ENCODE results near the gene YTHDC2.

YTHDC2 gene

DNA sequence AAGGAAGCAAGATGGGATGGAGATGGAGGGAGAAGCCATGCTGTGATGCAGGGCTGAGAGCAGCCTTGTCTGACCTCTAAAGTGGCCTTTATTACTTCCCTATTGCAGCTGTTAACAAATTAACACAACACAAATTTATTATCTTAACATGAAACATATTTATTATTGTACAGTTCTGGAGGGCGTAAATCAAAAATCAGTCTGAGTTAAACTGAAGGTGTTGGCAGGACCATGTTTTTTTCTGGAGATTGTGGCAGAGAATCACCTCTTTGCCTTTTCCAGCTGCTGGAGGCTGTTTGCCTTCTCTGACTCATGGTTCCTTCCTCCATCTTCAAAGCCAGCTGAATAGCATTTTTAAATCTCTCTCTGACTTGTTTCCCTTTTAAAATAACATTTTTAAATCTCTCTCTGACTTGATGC lies 18.1 kb upstream of the YTHDC2 start:
- FAIRE-seq (no peak), DNase-seq (ENCODE audit: insufficient read length) (no peak)
- no peak for TF ChIP-seq POLR2A (IDR thresholded peaks at IDR 0.05; ENCODE audit: low read depth, low read length)
- no peak for TF ChIP-seq POLR2AphosphoS5 (IDR thresholded peaks at IDR 0.05; ENCODE audit: low read depth, low read length)
- no peak for TF ChIP-seq TAF1 (IDR thresholded peaks at IDR 0.05; ENCODE audit: borderline replicate concordance, low read depth, low read length)

DNA sequence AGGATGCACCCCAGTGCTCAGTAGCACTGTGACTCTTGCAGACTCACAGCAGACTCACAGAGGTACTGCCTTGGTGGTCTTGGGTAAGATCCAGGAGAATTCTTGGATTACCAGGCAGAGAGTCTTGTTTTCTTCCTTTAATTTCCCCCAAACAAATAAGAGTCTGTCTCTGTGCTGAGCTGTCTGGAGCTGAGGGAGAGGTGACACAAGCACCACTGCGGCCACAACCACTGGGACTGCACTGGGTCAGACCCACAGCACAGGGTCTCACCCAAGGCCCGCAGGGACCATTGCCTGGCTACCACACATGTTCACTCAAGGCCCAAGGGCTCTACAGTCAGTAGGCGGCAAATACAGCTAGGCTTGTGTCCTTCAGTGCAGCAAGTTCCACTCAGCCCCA lies 11.4 kb upstream of the YTHDC2 start:
- TF ChIP-seq POLR2A (IDR thresholded peaks at IDR 0.05; ENCODE audit: low read depth, low read length) (no peak), POLR2AphosphoS5 (IDR thresholded peaks at IDR 0.05; ENCODE audit: low read depth, low read length) (no peak), TAF1 (IDR thresholded peaks at IDR 0.05; ENCODE audit: borderline replicate concordance, low read depth, low read length) (no peak)
- FAIRE-seq (no peak), DNase-seq (ENCODE audit: insufficient read length) (no peak)

GRCh38 chr5:113503146-113503545 lies 10.3 kb upstream of the YTHDC2 start:
- DNase-seq (ENCODE audit: insufficient read length) (no peak), FAIRE-seq (no peak)
- TF ChIP-seq TAF1 (IDR thresholded peaks at IDR 0.05; ENCODE audit: borderline replicate concordance, low read depth, low read length) (no peak), POLR2AphosphoS5 (IDR thresholded peaks at IDR 0.05; ENCODE audit: low read depth, low read length) (no peak), POLR2A (IDR thresholded peaks at IDR 0.05; ENCODE audit: low read depth, low read length) (no peak)

GRCh38 chr5:113505181-113505580 lies 8.3 kb upstream of the YTHDC2 start:
- no peak for DNase-seq (ENCODE audit: insufficient read length)
- TF ChIP-seq POLR2A (IDR thresholded peaks at IDR 0.05; ENCODE audit: low read depth, low read length) (no peak), TAF1 (IDR thresholded peaks at IDR 0.05; ENCODE audit: borderline replicate concordance, low read depth, low read length) (no peak), POLR2AphosphoS5 (IDR thresholded peaks at IDR 0.05; ENCODE audit: low read depth, low read length) (no peak)
- no peak for FAIRE-seq

GRCh38 chr5:113507601-113508000 lies 5.9 kb upstream of the YTHDC2 start:
- TF ChIP-seq POLR2A (IDR thresholded peaks at IDR 0.05; ENCODE audit: low read depth, low read length) (no peak), TAF1 (IDR thresholded peaks at IDR 0.05; ENCODE audit: borderline replicate concordance, low read depth, low read length) (no peak), POLR2AphosphoS5 (IDR thresholded peaks at IDR 0.05; ENCODE audit: low read depth, low read length) (no peak)
- FAIRE-seq, result no peak
- DNase-seq (ENCODE audit: insufficient read length), result no peak

DNA sequence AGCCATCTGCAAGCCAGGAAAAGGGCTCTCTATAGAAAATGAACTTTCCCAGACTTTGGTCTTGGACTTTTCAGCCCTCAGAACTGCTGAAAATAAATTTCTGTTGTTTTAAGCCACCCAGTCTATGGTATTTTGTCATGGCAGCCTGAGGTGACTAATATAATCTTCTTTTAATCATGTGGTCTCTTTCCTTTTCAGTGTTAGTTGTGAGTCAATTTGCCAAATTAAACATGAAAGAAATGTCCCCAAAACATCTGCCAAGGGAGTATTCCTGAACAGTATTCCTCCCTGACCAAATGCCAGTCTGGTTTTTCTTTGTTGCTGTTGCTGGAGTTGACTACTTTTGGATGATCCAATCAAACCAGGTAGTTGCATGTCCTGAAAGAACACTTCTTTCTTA lies 4.7 kb upstream of the YTHDC2 start:
- FAIRE-seq, result no peak
- TF ChIP-seq POLR2AphosphoS5 (IDR thresholded peaks at IDR 0.05; ENCODE audit: low read depth, low read length) (no peak), POLR2A (IDR thresholded peaks at IDR 0.05; ENCODE audit: low read depth, low read length) (no peak), TAF1 (IDR thresholded peaks at IDR 0.05; ENCODE audit: borderline replicate concordance, low read depth, low read length) (no peak)
- DNase-seq (ENCODE audit: insufficient read length), result no peak

DNA sequence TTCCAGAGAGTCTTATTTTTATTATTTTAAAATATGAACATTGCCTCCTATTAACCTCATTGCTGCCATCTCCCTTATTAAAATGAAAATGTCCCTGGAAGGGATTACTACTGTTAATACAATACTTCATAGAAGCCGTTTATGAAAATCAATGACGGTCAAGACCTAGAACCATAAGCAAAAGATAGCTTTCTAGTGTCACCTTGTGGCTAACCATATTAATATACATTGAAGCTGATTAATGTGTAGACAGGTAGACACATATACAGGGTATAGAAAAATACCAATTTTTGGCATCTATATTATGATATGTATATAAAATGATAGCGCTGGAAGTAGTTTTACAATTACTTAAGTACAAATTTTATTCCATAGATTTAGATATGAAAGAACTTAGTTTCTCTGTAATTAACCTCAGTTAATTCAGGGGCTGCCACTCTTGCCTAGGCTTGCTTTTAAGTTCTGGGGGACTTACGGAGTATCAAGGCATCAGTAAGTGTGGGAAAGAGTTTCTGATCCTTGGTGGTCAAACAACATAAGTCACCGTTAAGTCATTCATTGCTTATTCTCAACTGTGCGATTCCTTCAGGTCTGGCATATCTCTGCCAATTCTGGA lies 2.5 kb upstream of the YTHDC2 start:
- FAIRE-seq (peak; percentile 90), DNase-seq (ENCODE audit: insufficient read length) (no peak)
- TF ChIP-seq POLR2A (IDR thresholded peaks at IDR 0.05; ENCODE audit: low read depth, low read length) (no peak), POLR2AphosphoS5 (IDR thresholded peaks at IDR 0.05; ENCODE audit: low read depth, low read length) (no peak)

DNA sequence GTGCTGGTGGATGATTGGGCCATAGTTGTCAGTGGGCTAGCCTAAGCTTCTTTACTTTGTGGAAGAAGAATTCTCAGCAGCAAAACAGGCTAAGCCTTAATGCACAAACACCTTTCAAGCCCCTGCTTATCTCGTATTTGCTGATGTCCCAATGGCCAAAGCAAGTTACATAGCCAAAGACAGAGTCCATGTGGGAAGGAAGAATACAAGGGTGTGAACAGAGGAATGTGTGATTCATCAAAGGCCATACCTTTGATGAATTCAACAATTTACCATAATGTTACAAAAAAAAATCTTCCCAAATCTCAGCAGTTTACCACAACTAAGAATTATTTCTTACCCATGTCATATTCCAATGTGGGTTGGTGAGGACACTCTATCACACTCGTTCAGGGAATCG lies 1.2 kb upstream of the YTHDC2 start:
- DNase-seq (ENCODE audit: insufficient read length), result no peak
- FAIRE-seq, result no peak
- TF ChIP-seq POLR2A (IDR thresholded peaks at IDR 0.05; ENCODE audit: low read depth, low read length) (no peak), POLR2AphosphoS5 (IDR thresholded peaks at IDR 0.05; ENCODE audit: low read depth, low read length) (no peak), TAF1 (IDR thresholded peaks at IDR 0.05; ENCODE audit: borderline replicate concordance, low read depth, low read length) (no peak)

- no peak for TF ChIP-seq POLR2A (IDR thresholded peaks at IDR 0.05; ENCODE audit: low read depth, low read length)
- no peak for TF ChIP-seq POLR2AphosphoS5 (IDR thresholded peaks at IDR 0.05; ENCODE audit: low read depth, low read length)
- no peak for TF ChIP-seq TAF1 (IDR thresholded peaks at IDR 0.05; ENCODE audit: borderline replicate concordance, low read depth, low read length)
- FAIRE-seq (no peak), DNase-seq (ENCODE audit: insufficient read length) (no peak)
These were observed 768 bp downstream of the YTHDC2 start for GRCh38 chr5:113514289-113514635.

GRCh38 chr5:113518884-113519283 lies 5.4 kb downstream of the YTHDC2 start:
- no peak for TF ChIP-seq TAF1 (IDR thresholded peaks at IDR 0.05; ENCODE audit: borderline replicate concordance, low read depth, low read length)
- TF ChIP-seq POLR2A (IDR thresholded peaks at IDR 0.05; ENCODE audit: low read depth, low read length), result no peak
- no peak for TF ChIP-seq POLR2AphosphoS5 (IDR thresholded peaks at IDR 0.05; ENCODE audit: low read depth, low read length)
- DNase-seq (ENCODE audit: insufficient read length) (no peak), FAIRE-seq (no peak)

- DNase-seq (ENCODE audit: insufficient read length), result no peak
- FAIRE-seq, result no peak
- no peak for TF ChIP-seq POLR2A (IDR thresholded peaks at IDR 0.05; ENCODE audit: low read depth, low read length)
- TF ChIP-seq POLR2AphosphoS5 (IDR thresholded peaks at IDR 0.05; ENCODE audit: low read depth, low read length), result no peak
These were observed 5.9 kb downstream of the YTHDC2 start for GRCh38 chr5:113519412-113519811.

DNA sequence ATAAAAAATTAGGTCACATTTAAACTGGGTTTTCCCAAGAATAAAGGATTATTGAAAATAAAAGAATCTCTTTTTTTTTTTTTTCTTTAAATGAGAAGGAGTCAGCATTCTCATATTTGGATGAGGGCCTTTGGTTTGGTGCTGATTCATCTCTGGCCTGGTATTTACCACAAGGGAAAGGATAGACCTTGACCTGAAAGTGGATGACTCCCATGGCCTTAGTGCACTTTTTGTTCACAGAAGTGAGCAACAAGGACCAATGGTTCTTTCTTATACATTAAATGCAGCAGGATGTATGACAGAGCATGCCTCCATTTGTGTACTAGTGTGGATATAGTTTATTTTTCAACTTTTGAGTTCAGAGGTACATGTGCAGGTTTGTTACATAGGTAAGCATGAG lies 6.9 kb downstream of the YTHDC2 start:
- FAIRE-seq (peak; percentile 84), DNase-seq (ENCODE audit: insufficient read length) (peak; percentile 2)
- no peak for TF ChIP-seq TAF1 (IDR thresholded peaks at IDR 0.05; ENCODE audit: borderline replicate concordance, low read depth, low read length)
- no peak for TF ChIP-seq POLR2AphosphoS5 (IDR thresholded peaks at IDR 0.05; ENCODE audit: low read depth, low read length)
- no peak for TF ChIP-seq POLR2A (IDR thresholded peaks at IDR 0.05; ENCODE audit: low read depth, low read length)

- no peak for FAIRE-seq
These were observed 7.4 kb downstream of the YTHDC2 start for GRCh38 chr5:113520899-113521298.

More at GRCh38 chr5:113520899-113521298, 7.4 kb downstream of the YTHDC2 start:
- DNase-seq (ENCODE audit: insufficient read length), result no peak
- TF ChIP-seq POLR2AphosphoS5 (IDR thresholded peaks at IDR 0.05; ENCODE audit: low read depth, low read length), result no peak
- TF ChIP-seq POLR2A (IDR thresholded peaks at IDR 0.05; ENCODE audit: low read depth, low read length), result no peak
- no peak for TF ChIP-seq TAF1 (IDR thresholded peaks at IDR 0.05; ENCODE audit: borderline replicate concordance, low read depth, low read length)
